B cell (primary cell): Measurements from ENCODE around the gene OTOGL.

ENCODE experiments used
- CTCF ChIP-seq: fragments of 200-600 bp; IDR thresholded peaks from one replicate; pipeline ENCODE4 v1.8.0; 2022; ENCODE audit warnings: antibody characterized with exemption, mild to moderate bottlenecking
- EZH2 ChIP-seq: IDR thresholded peaks from 2 replicates; pipeline ENCODE4 v1.6.1; 2012; ENCODE audit warnings: borderline replicate concordance, low read depth, mild to moderate bottlenecking, moderate library complexity, low read length; ENCODE audit not compliant: insufficient read depth, poor library complexity, severe bottlenecking

- TF ChIP-seq CTCF (no peak), EZH2 (no peak)
Measured at GRCh38 chr12:80271780-80272179, 172.4 kb downstream of the OTOGL start.
